ENCODE measurements around the gene NHERF2.
"Not testable (repeated sequence)": the region's sequence is repeated elsewhere in the genome, so short reads cannot be mapped to it uniquely, and the experiment has no call there.

The NHERF2 gene

DNA sequence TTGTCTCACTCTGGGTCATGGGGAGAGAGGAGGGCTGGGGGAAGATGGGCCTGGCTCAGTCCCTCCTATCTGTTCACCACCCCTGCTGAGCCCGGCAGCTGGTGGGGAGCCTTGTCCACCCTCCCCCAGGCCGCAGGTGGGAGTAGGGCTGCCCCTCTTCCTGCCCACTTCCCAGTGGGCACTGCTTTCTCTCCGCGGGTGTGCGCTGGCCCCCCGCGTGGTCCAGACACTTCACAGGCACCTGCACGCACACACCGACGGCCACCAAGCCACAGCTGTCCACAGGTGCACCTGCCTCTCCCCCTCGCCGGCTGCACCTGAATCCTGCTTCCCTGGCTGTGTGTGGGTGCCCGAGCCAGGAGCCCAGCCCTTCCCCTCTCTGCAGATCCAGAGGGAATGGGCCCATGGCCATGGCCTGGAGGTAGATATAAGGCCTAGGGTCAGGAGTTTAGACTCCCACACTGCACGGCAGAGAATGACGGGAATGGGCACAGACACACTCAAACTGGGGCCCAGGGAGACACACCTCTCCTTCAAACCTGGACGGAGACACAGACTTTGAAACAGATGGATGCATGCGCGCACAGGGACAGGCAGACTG, 2.0 kb downstream of the NHERF2 start:
- DNase-seq, result no peak

- no peak for DNase-seq
Measured at GRCh38 chr16:2029350-2029749, 2.6 kb downstream of the NHERF2 start.

DNA sequence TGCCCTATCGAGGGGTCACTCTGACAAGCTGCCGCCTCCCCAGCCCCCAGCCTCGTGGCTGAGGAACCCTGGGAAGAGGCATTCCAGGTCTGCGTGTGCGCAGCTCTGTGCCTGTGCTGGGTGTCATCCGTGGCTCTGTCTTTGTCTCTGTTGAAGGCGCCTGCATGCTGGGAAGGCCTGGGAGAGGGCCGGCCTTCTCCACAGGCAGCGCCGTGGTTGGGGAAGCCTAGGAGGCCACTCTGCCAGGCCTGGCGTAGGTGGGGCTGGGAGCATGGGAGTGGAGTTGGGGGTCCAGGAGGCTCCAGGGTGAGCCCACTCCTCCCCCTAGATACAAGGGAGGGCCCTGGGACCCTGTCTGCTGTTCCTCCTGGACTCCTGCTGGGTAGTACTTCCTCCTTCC, 3.3 kb downstream of the NHERF2 start:
- no peak for DNase-seq

DNA sequence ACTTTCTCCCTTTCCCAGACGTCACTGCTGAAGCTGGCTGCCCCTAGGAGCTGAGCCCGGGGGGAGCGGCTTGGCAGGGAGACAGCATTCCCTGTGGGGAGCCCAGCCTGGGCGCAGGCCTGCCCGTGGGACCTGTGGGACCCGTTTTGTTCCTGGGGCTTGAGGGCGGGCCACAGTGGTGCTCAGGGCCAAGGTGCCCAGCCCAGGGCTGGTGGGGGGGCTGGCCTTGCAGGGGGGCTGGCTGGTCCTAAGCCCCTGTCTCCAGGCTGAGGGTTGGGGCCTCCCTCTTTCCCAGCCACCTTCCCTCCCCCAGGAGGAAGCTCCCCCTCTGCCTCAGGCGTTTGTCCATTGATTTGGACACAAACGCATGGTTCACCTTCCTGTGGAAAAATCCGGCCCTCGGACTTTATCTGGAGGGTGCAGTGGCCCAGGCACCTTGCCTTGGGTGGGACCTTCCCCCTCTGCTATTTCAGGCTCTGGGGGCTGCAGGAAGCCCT, 4.4 kb downstream of the NHERF2 start:
- DNase-seq, result no peak

DNA sequence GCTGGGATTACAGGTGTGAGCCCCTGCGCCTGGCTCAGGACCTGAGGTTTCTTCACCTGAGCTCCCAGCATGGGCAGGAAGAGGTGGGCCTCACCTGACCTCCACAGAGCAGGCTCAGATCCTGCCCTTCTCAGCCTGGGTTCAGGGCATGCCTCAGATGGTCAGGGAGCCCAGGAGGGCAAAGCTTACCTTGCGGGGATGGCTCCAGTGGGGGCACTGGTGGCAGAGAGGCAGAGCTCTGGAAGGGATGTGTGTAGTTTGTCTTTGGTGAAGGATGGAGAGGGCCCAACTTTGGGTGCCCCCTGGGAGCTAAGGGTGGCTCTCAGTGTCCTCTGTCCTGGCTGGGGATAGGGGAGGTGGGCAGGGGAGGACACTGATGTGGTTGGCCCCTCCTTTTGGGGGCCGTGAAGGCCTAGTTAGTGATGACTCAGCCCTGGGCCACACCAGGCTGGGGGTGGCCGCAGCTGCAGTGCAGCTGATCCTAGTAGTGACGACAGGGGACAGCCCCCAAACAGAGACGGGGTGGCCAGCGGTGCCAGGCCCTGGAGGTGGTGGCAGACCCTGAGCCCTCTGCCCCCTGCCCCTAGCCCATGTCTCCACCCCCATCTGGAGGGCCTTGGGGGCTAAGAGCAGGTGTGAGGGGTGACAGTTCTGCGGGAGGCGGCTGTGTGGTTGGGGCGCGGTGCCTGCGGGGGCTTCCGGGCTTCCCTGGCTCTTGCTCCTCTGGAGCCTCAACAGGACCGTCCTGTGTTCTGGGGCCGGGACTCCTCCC, 5.8 kb downstream of the NHERF2 start:
- no peak for DNase-seq

- DNase-seq, result no peak
Measured at GRCh38 chr16:2033057-2033908, 6.6 kb downstream of the NHERF2 start.

- DNase-seq, result not testable (repeated sequence)
Measured at GRCh38 chr16:2033909-2034695, 7.4 kb downstream of the NHERF2 start.

GRCh38 chr16:2034696-2035430, 8.2 kb downstream of the NHERF2 start:
- no peak for DNase-seq

- DNase-seq, result no peak
Measured at GRCh38 chr16:2035431-2036199, 8.9 kb downstream of the NHERF2 start.

DNA sequence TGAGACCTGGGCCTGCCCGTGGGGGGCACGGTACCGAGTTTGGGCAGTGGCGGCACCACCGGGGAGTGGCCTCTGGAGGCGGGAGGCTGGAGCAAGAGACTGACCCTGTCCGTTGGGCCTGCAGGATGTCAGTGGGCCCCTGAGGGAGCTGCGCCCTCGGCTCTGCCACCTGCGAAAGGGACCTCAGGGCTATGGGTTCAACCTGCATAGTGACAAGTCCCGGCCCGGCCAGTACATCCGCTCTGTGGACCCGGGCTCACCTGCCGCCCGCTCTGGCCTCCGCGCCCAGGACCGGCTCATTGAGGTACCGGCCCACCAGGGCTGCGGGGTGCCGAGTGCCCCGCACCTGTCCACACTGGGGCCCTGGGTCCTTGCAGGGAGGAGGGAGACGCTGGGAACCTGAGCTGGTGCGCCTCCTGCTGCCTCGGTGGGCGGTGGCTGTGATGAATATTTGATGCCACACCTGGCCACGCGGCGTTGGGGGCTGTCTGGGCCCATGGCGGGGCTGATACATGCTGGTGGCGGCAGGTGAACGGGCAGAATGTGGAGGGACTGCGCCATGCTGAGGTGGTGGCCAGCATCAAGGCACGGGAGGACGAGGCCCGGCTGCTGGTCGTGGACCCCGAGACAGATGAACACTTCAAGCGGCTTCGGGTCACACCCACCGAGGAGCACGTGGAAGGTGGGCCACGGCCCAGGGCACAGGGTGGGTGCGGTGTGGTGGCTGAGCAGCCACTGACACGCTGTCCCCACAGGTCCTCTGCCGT, 9.7 kb downstream of the NHERF2 start:
- no peak for DNase-seq

- DNase-seq, result no peak
Measured at GRCh38 chr16:2037115-2037514, 10.4 kb downstream of the NHERF2 start.

GRCh38 chr16:2037647-2038381, 11.1 kb downstream of the NHERF2 start:
- DNase-seq, result no peak

- no peak for DNase-seq
Measured at GRCh38 chr16:2038382-2039231, 11.9 kb downstream of the NHERF2 start.

DNA sequence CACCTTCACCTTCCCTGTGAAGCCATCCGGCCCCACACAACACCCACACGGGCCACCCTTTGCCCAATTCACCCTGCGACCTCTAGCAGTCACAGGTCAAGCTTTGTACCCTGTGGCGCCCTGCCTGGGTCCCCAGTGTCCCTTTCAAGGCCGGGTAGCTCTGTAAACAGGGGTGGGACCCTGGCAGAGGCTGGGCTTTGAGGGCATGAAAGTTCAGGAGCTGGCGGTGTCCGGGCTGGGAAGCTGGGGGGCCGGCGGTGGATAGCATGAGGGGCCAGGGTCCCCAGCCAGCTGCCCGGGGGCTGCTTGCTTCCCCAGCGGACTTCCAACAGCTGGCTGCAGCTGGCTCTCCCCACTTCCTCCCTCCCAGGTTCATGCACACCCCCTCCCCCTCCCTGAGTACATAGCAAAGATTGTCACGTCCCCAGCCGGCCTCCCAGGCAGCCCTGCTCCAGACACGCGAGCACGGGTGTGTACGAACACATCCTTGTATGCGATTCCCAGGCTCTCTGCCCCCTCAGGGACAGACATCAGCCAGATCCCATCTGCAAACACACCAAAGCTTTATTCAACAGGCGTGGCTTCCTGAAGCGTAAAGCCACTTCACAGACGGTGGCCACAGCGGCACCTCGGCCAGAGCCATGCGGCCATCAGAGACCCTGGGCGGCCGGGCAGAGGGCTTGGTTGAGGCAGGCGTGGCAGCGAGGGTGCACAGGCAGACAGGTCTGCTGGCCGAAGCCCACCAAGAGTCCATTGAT, 12.8 kb downstream of the NHERF2 start:
- DNase-seq, result no peak

DNA sequence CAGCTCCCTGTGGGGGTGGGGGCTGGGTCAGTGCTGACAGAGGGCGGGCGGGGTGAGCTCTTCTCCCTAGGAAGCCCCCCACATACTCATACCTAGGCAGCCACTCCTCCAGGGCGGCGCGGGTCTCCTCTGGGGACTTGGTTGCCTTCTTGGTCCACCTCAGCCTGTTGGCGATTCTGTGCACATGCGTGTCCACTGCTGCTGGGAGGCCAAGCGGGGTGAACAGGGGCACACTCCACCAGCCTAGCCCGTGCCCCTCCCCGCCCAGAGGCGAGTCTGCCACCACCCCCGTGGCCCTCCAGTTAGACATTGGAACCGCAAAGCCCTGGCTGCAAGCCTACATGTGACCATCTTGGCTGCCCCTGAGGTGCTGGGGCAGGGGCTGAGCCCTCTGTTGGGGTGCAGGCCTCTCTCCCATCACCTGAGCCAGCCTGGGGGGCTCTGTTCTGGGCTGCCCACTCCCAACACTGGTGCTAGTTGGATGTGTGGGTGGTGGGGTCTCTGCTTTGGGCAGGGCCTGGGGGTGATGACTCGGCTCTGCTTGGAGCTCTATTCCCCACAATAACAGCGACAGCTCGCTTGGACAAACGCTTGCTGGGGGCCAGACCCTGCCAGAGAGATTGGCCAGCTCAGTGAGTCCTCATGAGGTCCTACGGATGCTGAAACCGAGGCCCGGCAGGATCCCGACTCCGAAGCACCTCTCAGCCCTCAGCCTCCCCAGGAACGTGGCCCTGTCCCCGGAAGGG, 13.5 kb downstream of the NHERF2 start:
- no peak for DNase-seq

GRCh38 chr16:2040787-2041522, 14.3 kb downstream of the NHERF2 start:
- no peak for DNase-seq

Data from CD4-positive, alpha-beta T cell treated with Interleukin-4 for 4 hours (primary cell).